ENCODE results near the gene GALNTL6. TPM values are rescaled to one million over a fixed set of nuclear protein-coding genes. Genes with fewer than 3 reads are reported as not detected.

Gene GALNTL6
- total RNA-seq, 2 donors from 2014 or later = 0.71 TPM; not detected in 1

GRCh38 chr4:172073590-172073989, 260.4 kb downstream of the GALNTL6 start:
- no peak overlapping the region for H3K9ac ChIP-seq (ENCODE audit: extremely low read depth, low read length, poor library complexity, severe bottlenecking)
- no peak overlapping the region for H3K27ac ChIP-seq (ENCODE audit: low read depth, low read length)
- no peaks in the 10 kb centered on the region for H3K36me3 Mint-ChIP-seq (ENCODE audit: low read depth)
- no peak for DNase-seq
- H3K4me1 Mint-ChIP-seq = peaks cover 11% of the 10 kb centered on the region
- no peaks in the 10 kb centered on the region for H3K27me3 ChIP-seq (ENCODE audit: control insufficient read depth, insufficient read depth, low read length, poor library complexity, severe bottlenecking)
- H3K27ac Mint-ChIP-seq = no peak overlapping the region
- H3K4me3 Mint-ChIP-seq = no peak overlapping the region
- H3K9me3 Mint-ChIP-seq = no peaks in the 10 kb centered on the region
- H3K36me3 ChIP-seq (ENCODE audit: control insufficient read depth, insufficient read depth, low read length) = no peaks in the 10 kb centered on the region
- no peaks in the 10 kb centered on the region for H3K27me3 Mint-ChIP-seq (ENCODE audit: insufficient read depth)
- H3K9me3 ChIP-seq (ENCODE audit: control insufficient read depth, low read length) = peaks cover 8% of the 10 kb centered on the region
- peaks cover 8% of the 10 kb centered on the region for H3K4me1 ChIP-seq (ENCODE audit: control insufficient read depth, insufficient read depth, low read length)
- TF ChIP-seq CTCF (conservative IDR thresholded peaks at IDR 0.05) = no peak
- H3K4me3 ChIP-seq (ENCODE audit: low read length) = no peak overlapping the region

- Histone ChIP-seq H3K9ac (ENCODE audit: extremely low read depth, low read length, poor library complexity, severe bottlenecking) (no peak overlapping the region), H3K27ac (ENCODE audit: low read depth, low read length) (no peak overlapping the region), H3K4me3 (ENCODE audit: low read length) (no peak overlapping the region), H3K4me1 (ENCODE audit: control insufficient read depth, insufficient read depth, low read length) (no peaks in the 10 kb centered on the region), H3K27me3 (ENCODE audit: control insufficient read depth, insufficient read depth, low read length, poor library complexity, severe bottlenecking) (no peaks in the 10 kb centered on the region), H3K36me3 (ENCODE audit: control insufficient read depth, insufficient read depth, low read length) (no peaks in the 10 kb centered on the region), H3K9me3 (ENCODE audit: control insufficient read depth, low read length) (no peaks in the 10 kb centered on the region)
- no peak overlapping the region for H3K27ac Mint-ChIP-seq
- no peak overlapping the region for H3K4me3 Mint-ChIP-seq
- no peaks in the 10 kb centered on the region for H3K9me3 Mint-ChIP-seq
- H3K27me3 Mint-ChIP-seq (ENCODE audit: insufficient read depth) = no peaks in the 10 kb centered on the region
- TF ChIP-seq CTCF (conservative IDR thresholded peaks at IDR 0.05) = no peak
- 96 to 100% methylated on average over 1 of the region's 1 CpG for WGBS, 2 experiments (ENCODE audit: insufficient coverage in 1 of 2, insufficient read length in 1 of 2)
- H3K36me3 Mint-ChIP-seq (ENCODE audit: low read depth) = no peaks in the 10 kb centered on the region
- DNase-seq = no peak
- no peaks in the 10 kb centered on the region for H3K4me1 Mint-ChIP-seq
Measured at GRCh38 chr4:172083272-172083671, 270.1 kb downstream of the GALNTL6 start.

- H3K27me3 Mint-ChIP-seq (ENCODE audit: insufficient read depth) = no peaks in the 10 kb centered on the region
- Histone ChIP-seq H3K9ac (ENCODE audit: extremely low read depth, low read length, poor library complexity, severe bottlenecking) (no peak overlapping the region), H3K9me3 (ENCODE audit: control insufficient read depth, low read length) (no peaks in the 10 kb centered on the region), H3K4me1 (ENCODE audit: control insufficient read depth, insufficient read depth, low read length) (no peaks in the 10 kb centered on the region), H3K27me3 (ENCODE audit: control insufficient read depth, insufficient read depth, low read length, poor library complexity, severe bottlenecking) (no peaks in the 10 kb centered on the region), H3K27ac (ENCODE audit: low read depth, low read length) (no peak overlapping the region), H3K4me3 (ENCODE audit: low read length) (no peak overlapping the region), H3K36me3 (ENCODE audit: control insufficient read depth, insufficient read depth, low read length) (no peaks in the 10 kb centered on the region)
- no peaks in the 10 kb centered on the region for H3K36me3 Mint-ChIP-seq (ENCODE audit: low read depth)
- H3K4me3 Mint-ChIP-seq = no peak overlapping the region
- DNase-seq = no peak
- H3K27ac Mint-ChIP-seq = no peak overlapping the region
- no peaks in the 10 kb centered on the region for H3K4me1 Mint-ChIP-seq
- no peak for TF ChIP-seq CTCF (conservative IDR thresholded peaks at IDR 0.05)
- H3K9me3 Mint-ChIP-seq = no peaks in the 10 kb centered on the region
- WGBS, 2 experiments (ENCODE audit: insufficient coverage in 1 of 2, insufficient read length in 1 of 2) = 89 to 100% methylated on average over 1 to 2 of the region's 2 CpGs
Measured at GRCh38 chr4:172088556-172088955, 275.4 kb downstream of the GALNTL6 start.

Data from endodermal cell (in vitro differentiated cells).